ENCODE measurements around the gene CTSW.
"Not testable (repeated sequence)": the region's sequence is repeated elsewhere in the genome, so short reads cannot be mapped to it uniquely, and the experiment has no call there.

The CTSW gene

GRCh38 chr11:65879617-65880016 lies at the start of gene CTSW:
TSS of gene CTSW (plus strand) at chr11:65879837. CDS start at chr11:65879855, 18 bp downstream.
- no peak for DNase-seq

- not testable (repeated sequence) for DNase-seq
Measured at GRCh38 chr11:65832231-65832630, 47.4 kb upstream of the CTSW start.

GRCh38 chr11:65833297-65834030 lies 46.2 kb upstream of the CTSW start, which contains the start of gene SNX32:
TSS of gene SNX32 (plus strand) at chr11:65833963. CDS start at chr11:65834066, 103 bp downstream.
- peak; percentile 23 for DNase-seq

- DNase-seq = no peak
Measured at GRCh38 chr11:65834202-65834601, 45.4 kb upstream of the CTSW start.

GRCh38 chr11:65842144-65842543 lies 37.5 kb upstream of the CTSW start:
- no peak for DNase-seq

- no peak for DNase-seq
Measured at GRCh38 chr11:65843811-65844210, 35.8 kb upstream of the CTSW start.

GRCh38 chr11:65844231-65844872 lies 35.3 kb upstream of the CTSW start:
- DNase-seq = no peak

GRCh38 chr11:65847746-65848145 lies 31.9 kb upstream of the CTSW start:
- DNase-seq = no peak

GRCh38 chr11:65848693-65849092 lies 30.9 kb upstream of the CTSW start:
- not testable (repeated sequence) for DNase-seq

GRCh38 chr11:65849366-65849765 lies 30.3 kb upstream of the CTSW start:
- no peak for DNase-seq

- no peak for DNase-seq
Measured at GRCh38 chr11:65849771-65850216, 29.8 kb upstream of the CTSW start.

- DNase-seq = no peak
Measured at GRCh38 chr11:65850217-65851082, 29.2 kb upstream of the CTSW start.

GRCh38 chr11:65851083-65851579 lies 28.5 kb upstream of the CTSW start:
- no peak for DNase-seq

GRCh38 chr11:65851811-65852507 lies 27.7 kb upstream of the CTSW start:
- DNase-seq = no peak

GRCh38 chr11:65852508-65853245 lies 27.0 kb upstream of the CTSW start:
- DNase-seq = no peak

- DNase-seq = no peak
Measured at GRCh38 chr11:65853246-65853979, 26.2 kb upstream of the CTSW start.

GRCh38 chr11:65854161-65854592 lies 25.5 kb upstream of the CTSW start:
- no peak for DNase-seq

GRCh38 chr11:65854852-65855837 lies 24.5 kb upstream of the CTSW start:
- DNase-seq = no peak

GRCh38 chr11:65855927-65856363 lies 23.7 kb upstream of the CTSW start:
- no peak for DNase-seq

All from SHP77 treated with DMSO at 0.1 percent for 48 hours (cell line).